CD1c-positive myeloid dendritic cell (primary cell): ENCODE results near the gene TSHZ2.
"Not testable (repeated sequence)": the region's sequence is repeated elsewhere in the genome, so short reads cannot be mapped to it uniquely, and the experiment has no call there.

Source experiments
- DNase-seq: peaks from one replicate; pipeline ENCODE4 v3.0.0-alpha.2; 2016; ENCODE audit errors: extremely low spot score

TSHZ2 gene

DNA sequence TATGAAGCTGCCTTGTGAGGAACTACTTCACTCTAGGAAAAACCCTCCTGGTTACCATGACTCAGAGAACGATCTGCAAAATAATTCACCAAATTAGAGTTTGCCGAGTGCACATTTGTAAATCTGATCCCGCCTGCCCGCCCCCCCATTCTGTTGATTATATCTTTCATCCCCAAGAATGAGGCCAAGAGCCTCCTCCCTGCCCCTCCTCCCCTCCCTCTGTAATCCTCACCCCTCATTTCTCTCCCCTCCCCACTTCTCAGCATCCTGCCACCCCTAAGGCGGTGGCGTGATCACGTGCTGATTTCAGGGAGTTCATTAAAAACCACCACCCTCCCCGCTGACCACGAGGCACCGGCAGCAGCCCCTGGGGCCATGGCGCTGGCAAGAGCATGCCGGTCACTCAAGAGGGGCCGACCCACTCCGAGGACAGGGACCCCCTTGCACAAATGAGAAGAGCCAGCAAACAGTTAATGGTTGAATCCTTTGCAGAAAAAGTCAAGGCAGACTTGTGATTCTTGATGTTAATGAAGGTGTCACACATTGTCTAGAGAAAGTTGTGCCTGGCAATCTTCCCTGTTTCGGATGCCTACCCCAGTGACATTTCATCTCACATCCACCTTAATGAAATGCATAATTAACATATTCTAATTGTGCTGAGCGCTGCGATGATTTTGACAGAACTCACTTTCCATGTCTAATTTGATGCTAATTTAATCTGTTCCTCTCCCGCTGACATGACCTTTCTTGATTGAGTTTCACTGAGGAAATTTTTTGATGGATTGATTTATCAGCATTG, 373.6 kb downstream of the TSHZ2 start:
- no peak for DNase-seq

DNA sequence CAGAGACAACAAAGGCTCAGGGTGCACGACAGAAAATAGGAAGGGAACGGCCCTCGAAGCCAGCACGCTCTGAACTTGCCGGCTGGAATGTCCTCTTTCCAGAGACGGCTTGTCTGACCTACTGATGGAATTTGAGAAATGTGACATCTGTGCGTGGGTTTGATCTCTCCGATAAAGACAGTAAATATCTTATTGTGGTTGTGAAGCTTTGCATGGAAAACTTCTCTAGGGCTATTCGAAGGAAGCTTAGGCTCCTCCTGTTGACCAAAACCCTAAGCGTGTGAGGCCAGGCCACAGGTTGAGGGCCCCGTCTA, 374.1 kb downstream of the TSHZ2 start:
- DNase-seq = no peak

DNA sequence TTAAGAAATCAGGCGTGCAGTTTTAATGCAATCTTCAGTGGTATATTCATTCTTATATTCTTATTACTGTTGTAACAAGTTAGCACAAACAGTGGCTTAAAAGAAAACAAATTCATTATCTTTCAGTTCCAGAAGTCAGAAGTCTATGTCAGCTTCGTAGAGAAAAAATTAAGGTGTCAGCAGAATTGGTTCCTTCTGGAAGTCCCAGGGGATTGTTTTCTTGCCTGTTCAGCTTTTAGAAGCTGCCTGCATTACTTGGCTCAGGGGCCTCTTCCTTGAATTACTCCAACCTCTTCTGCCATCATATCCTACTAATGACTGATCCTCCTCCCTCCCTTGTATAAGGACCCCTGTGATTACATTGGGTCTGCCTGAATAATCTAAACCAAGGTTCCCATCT, 377.6 kb downstream of the TSHZ2 start:
- no peak for DNase-seq

DNA sequence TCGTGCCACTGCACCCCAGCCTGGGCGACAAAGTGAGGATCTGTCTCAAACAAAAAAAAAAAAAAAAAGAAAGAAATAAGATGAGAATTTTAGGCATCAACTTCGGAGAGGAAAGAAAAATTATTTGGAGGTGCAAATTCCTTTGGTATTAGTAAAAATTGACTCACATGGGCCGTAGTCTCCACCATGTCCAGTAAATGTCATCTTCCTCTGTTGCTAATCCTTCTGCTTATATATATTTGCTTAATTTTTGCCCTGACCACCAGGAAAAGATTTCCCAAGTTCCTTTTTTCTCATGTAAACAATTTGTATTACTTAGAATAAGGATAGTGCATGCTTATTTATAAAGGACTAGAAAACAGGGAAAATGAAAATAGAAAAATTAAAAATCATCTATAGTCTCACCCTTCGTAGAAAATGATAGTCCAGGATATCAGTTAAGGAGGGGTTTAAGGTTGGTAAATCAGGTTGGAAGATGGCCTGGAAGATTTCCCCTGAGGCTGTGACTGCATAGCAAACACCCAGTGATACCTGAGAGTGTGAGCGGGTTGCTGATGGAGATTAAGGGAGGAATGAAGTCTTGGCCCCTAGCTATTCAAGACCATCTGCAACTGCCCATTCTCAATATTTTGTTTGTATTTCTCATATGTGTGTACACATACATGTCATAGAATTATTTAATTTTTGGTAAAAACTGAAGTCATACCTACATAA, 380.7 kb downstream of the TSHZ2 start:
- DNase-seq = no peak

DNA sequence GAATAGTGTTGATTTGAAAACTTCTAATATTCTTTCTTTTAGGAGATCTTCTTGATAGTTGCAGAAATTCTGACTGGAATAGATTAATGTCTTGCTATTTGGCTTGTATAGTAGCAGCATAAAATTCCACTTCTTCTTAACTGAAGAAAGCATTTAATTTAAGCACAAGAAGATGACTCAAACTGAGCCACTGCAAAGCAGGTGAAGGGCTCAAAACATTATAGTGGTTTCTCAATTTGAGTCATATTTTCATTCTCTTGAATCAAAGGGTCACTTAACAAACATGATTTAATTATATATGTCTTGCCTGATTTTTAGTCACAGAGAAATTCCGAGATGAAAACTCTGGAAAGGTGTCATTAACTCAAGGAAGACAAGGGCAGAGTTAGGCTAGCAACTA, 382.2 kb downstream of the TSHZ2 start:
- no peak for DNase-seq

DNA sequence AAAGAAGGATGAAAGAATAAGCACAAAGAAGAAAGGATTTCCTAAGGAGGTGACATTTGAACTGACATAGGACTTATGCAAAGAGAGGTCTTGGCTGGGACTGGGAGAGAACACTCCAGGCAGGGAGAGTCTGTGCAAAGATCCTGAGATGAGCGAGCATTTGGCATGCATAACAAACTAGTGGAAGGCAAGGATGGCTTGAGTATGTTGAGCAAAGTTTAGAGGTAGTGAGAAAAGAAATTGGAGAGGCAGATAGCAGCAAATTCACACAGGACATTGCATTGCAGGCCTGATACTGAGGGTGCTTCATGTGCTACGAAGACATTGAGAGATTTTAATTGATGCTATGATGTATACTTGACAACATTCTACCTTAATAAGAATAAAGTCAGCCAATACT, 383.6 kb downstream of the TSHZ2 start:
- DNase-seq = no peak

DNA sequence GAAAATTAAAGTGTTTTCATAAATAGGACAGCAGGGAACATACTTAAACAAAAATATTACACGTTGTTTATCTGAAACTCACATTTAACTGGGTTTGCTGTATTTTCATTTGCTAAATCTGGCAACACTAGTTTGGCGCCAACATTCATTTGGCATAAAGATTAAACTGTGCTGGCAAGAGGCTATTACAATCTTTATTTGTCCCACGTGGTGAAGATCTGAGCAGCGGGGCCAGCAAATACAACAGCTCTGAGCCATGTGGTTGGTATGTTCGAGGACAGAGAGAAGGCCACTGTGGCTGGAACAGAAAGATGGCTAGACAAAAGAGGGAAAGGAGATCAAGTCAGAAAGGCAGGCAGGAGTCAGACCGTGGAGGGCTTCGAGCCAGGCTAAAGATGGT, 387.3 kb downstream of the TSHZ2 start:
- DNase-seq = no peak

DNA sequence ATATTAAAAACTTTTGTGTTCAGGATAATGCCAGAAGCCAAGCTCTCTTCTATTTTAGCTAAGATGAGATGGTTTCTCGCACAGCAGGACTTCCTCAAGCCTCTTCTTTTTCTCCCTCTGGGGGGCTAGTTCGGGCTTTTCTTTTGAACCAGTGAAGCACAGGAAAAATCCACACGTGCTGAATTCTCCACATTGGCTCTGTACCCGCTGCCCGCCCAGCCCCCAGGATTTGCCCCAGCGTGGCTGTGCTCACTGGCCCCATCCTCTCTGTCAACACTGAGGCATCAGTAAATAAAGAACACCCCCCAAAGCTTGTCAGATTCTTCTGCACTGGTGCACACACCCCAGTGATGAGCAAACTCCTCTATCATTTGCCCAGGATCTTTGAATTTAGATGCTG, 388.7 kb downstream of the TSHZ2 start:
- no peak for DNase-seq

DNA sequence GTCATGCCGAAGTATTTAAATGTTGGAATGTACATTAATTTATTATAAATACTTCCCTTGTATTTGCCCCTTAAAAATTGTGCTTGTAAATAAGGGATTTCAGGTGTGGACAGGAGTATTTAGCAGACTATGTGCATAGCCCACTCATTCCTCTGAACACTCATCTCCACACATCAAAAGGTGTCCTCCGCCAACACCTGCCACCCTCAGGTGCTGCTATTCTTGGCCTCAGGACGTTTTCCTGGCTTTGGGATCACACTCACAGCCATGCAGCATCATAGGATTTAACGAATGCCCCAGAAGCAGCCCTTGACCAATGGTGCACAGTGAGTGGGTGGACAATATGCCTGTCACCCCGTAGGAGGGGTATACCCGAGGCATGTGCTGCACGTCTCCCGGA, 390.6 kb downstream of the TSHZ2 start:
- no peak for DNase-seq

DNA sequence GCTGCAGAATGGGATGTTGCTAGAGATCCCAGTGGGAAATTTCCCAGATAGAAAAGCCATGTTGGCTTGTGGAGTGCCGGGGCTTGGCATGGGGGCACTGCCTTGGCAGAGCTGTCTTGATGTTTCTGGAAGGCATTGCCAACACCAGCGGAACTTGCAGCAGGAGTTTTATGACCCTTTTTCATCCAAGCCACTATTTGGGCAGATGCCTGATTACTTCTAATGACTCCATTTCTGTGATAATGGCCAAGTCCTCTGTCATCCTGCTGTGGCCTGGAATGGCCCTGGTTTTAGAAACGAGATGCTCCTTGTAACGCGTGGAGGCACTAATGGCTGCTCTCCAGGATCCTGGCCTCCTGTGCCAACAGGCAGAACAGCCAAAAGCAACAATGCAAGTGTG, 392.5 kb downstream of the TSHZ2 start:
- DNase-seq = no peak

DNA sequence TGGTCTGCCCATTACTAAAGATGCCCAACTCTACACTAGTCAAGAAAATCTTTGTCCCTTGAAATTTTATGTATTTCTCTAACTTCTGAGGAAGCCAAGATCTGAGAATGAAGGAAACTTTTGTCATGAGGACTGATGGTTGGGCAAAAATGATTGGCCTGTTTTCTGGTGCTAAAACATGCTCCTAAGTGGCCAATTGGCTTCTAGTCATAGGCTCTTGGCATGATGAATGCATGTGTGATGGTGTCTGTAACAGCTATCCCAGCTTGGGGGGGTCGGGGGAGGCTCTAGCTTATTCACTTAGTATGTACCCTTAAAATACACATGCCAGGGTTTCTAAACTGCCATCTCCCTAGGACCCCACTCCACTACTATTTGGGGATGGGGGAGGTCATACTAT, 392.9 kb downstream of the TSHZ2 start:
- DNase-seq = no peak

DNA sequence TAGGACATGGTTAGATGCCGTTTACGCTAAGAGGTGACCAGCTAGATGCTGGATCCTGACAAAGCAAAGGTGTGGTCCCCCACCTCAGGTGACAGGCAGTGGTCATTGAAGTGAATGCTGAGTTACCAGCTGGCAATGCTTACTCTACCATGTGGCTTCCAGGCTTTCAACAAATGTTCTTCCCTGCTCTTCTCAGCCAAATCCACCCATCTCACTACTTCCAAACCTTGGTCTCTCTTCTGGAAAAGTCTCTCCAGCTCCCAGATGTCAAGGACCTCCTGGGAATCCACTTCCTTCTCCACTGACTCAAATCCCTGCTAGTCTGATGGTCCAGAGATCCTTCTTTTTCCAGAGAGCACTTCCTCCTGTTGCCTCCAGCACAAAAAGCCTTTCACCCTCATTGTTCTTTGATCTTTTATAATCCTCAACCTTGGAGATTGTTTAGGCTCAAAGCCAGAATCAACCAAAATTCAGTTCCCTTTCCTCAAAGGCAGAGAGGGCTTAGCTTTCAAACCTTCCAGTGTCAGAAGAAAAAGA, 393.4 kb downstream of the TSHZ2 start:
- DNase-seq = no peak

DNA sequence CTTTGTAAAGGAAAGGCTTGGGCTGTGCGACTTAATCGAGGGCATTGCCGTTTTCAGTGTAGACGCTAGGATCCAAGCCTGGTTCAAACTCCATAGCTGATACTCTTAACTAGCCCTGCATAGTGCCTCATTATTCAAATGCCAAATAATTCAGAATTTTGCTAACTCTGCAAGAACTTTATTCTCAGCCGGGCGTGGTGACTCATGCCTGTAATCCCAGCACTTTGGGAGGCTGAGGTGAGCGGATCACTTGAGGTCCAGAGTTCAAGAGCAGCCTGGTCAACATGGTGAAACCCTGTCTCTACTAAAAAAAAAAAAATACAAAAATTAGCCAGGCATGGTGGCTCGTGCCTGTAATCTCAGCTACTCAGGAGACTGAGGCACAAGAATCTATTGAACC, 394.8 kb downstream of the TSHZ2 start:
- not testable (repeated sequence) for DNase-seq

DNA sequence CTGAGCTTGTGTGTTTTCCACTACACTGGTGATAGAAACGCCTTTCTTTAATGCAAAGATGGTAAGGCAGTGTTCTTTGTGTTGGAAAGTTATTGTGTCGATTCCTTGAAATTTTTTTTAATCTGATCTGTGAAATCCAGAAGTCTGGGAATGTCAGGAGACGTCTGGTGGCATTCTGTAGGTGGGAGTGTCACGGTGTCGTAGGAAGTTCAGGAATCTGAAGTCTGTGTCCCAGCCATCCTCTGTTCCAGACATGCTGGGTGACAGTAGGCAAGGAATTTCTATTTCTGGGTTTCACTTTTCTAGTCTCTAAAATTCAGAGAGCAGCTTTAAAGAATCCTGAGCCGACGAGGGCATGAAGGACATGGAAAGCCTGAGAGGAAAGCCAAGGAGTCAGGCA, 397.7 kb downstream of the TSHZ2 start:
- no peak for DNase-seq

DNA sequence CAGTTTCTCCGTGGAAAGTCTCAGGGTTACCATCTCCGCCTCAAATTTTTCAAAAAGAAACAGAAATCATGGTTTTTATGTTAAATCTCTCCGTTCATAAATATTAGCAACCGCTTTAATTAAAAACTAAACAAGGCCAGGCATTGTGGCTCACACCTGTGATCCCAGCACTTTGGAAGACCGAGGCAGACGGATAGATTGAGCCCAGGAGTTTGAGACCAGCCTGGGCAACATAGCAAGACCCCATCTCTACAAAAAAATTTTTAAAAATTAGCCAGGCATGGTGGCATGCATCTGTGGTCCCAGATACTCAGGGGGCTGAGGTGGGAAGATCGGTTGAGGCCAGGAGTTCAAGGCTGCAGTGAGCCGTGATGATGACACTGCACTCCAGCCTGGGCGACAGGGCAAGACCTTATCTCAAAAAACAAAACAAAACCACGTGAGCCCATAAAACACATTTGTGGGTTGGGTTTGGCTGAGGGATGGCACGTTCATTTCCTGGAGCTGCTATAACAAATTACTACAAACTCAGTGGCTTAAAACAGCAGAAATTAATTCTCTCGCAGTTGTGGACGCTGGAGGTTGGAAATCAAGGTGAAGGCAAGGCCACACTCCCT, 398.3 kb downstream of the TSHZ2 start:
- DNase-seq = no peak

DNA sequence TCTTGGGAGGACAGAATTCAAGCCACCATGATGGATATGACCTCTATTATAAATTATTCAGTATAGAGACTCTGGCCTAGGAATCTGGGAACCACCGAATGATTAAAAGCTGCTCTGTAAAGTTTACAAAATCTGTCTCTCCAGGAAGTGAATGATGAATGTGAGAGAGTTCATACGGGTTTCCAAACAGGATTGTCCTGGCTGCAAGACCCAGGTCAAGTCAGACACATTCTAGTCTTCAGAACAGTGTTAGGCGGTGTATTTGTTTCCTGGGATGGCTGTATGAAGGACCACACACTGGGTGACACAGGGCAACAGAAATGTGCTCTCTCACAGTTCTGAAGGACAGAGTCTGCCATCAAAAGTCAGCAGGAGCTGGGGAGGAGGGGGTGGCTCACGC, 399.1 kb downstream of the TSHZ2 start:
- DNase-seq = no peak

DNA sequence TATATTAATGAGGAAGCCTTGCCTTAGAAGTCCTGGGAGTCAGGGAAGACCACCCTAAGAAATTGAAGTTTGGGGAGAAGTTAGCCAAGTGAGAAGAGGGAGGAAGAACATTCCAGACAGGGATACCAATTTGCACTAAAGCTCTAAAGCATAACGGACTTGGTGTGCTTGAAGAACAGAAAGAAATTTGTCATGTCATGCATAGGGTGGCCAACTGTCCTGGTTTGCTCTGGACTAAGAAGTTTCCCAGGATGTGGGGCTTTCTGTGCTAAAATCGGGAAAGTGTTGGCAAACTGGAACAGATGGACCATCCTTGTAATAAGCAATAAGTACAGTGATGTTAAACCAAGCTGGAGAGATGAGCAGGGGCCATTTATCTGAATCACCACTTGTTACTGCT, 403.9 kb downstream of the TSHZ2 start:
- DNase-seq = no peak

DNA sequence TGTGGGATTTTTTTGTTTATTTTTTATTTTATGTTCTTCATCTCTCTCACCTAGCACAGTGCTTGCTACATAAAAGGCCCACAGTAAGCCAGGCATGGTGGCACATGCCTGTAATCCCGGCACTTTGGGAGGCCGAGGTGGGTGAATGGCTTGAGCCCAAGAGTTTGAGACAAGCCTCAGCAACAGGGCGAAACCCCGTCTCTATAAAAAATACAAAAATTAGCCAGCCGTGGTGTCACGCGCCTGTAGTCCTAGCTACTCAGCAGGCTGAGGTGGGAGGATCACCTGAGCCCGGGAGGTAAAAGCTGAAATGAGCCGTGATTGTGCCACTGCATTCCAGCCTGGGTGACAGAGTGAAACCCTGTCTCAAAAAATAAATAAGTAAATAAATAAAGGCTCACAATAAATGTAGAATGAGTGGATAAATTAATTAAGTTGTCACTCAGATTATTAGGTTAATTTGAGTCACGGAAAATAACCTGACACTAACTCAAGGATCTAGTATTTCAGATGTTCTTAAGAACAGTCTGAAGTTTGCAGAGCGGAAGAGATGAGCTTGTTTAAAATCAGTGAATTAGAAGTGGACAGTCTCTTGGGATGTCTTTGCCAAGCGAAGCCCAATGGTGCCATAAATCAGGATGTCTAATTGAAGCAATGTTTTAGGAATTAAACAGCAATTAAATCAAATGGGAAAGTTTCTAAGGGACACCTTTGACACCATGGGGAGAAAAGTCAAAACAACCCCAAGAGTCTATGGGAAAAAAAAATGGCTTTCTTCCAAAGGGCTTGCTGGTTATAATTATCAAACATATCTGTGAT, 407.1 kb downstream of the TSHZ2 start:
- no peak for DNase-seq

DNA sequence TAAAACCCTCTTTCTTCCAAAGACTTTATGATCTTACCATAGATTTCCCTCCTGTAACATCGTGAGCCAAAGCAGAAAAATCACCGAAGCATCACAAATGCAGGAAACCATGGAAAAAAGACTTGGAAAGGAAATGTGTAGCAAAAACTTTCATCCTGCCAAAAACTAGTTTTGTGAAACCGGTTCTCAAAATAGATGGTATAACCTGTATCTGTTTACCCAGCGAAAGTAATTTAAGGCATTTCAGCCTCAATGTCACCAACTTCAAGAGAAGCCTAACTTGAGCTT, 407.6 kb downstream of the TSHZ2 start:
- DNase-seq = no peak

DNA sequence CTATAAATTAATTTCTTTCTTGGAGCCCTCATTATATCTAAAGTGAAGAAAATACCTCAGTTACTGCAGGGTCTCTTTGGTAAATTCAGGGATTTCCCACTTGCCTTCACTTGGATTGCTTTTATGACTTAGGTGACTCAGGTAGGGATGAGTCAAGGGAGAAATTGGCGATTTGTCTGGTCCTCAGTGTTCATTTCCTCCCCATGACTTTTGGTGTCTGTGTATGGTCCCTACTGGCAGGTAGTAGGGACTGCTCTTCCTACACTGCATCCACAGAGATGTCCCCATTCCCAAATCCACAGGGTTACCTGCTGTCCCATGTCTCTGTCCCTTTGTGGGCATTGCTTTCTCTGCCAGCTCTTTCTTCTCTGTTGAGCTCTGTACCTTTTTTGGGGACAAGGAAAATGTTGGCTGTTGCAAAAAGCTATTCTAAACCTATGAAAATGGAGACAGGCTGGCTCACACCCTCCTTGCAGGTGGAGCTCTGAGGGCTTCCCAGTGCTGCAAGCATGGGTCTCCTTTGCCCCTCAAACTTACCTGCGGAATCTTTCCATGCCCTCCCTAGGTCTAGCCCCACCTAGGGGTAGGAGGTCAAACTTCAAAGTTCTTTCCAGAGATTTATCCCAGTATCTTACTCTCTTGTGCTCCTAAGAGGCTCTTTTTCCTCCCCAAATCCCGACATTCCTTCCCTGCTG, 409.6 kb downstream of the TSHZ2 start:
- DNase-seq = no peak

DNA sequence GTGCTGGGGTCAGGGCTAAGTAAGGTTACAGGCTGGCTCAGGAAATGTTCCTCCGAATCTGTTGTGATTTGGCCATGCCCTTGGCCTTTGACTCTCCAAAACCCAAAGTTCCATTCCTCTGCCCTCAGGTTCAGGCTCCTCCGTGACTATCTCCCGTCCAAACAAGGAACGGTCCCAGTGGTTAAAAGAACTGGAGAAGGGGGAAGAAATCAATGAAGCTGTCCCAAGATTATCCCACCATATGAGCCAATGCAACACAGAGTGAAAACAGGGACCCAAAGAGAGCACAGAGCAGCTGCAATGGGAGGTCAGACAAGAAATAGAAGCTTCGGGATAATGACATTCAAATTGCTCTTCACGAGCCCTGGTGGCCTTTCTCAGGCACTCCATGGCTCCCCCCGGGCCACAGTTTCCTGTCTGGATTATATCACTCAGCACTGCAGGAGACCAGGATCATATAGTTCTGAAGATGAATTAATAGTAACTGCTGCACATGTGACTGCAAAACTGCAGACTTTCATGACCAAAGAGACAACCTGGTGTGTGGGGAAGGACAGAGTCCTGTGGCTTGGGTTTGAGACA, 410.2 kb downstream of the TSHZ2 start:
- no peak for DNase-seq
